Measurements from ENCODE around the gene GREM1.

GREM1 gene

GRCh38 chr15:32717426-32718226, at the start of gene GREM1:
Gene GREM1, plus strand, starts transcription at chr15:32718004. Its CDS starts 12,687 bp downstream, at chr15:32730691.
- TF ChIP-seq CTCF (IDR thresholded peaks at IDR 0.05; ENCODE audit: control extremely low read depth, extremely low read depth, low read depth, missing control alignments), result no peak
- POLR2A ChIA-PET, result no interaction called here
- no peak for DNase-seq (ENCODE audit: extremely low spot score)
- CTCF ChIA-PET, result interaction anchor here (1.7 kb wide), 1 partner anchor 28 kb away, joined by 4 read pairs; no protein-coding TSS in a partner anchor

- CTCF ChIA-PET, result interaction anchor here (1.1 to 3.9 kb wide), 4 partner anchors 10 to 329 kb away, joined by 3 to 17 read pairs (median 7); no protein-coding TSS in a partner anchor
- no peak for DNase-seq (ENCODE audit: extremely low spot score)
- no peak for TF ChIP-seq CTCF (IDR thresholded peaks at IDR 0.05; ENCODE audit: control extremely low read depth, extremely low read depth, low read depth, missing control alignments)
- POLR2A ChIA-PET, result interaction anchor here (0.7 kb wide), 1 partner anchor 83 kb away, joined by 3 read pairs; no protein-coding TSS in a partner anchor
Observed at GRCh38 chr15:32668942-32669341, 48.9 kb upstream of the GREM1 start.

- ChIA-PET POLR2A (interaction anchor here (0.7 kb wide), 1 partner anchor 81 kb away, joined by 3 read pairs; no protein-coding TSS in a partner anchor), CTCF (interaction anchor here (1.1 to 3.9 kb wide), 5 partner anchors 8 to 266 kb away, joined by 4 to 17 read pairs (median 6); no protein-coding TSS in a partner anchor)
- TF ChIP-seq CTCF (IDR thresholded peaks at IDR 0.05; ENCODE audit: control extremely low read depth, extremely low read depth, low read depth, missing control alignments), result no peak
- DNase-seq (ENCODE audit: extremely low spot score), result no peak
Observed at GRCh38 chr15:32669896-32670611, 47.8 kb upstream of the GREM1 start.

- ChIA-PET CTCF (interaction anchor here (1.1 to 3.9 kb wide), 5 partner anchors 8 to 20 kb away, joined by 3 to 17 read pairs (median 6); no protein-coding TSS in a partner anchor), POLR2A (no interaction called here)
- DNase-seq (ENCODE audit: extremely low spot score), result no peak
- TF ChIP-seq CTCF (IDR thresholded peaks at IDR 0.05; ENCODE audit: control extremely low read depth, extremely low read depth, low read depth, missing control alignments), result no peak
Observed at GRCh38 chr15:32670623-32671022, 47.2 kb upstream of the GREM1 start.

GRCh38 chr15:32671339-32672325, 46.2 kb upstream of the GREM1 start:
- TF ChIP-seq CTCF (IDR thresholded peaks at IDR 0.05; ENCODE audit: control extremely low read depth, extremely low read depth, low read depth, missing control alignments), result no peak
- CTCF ChIA-PET, result interaction anchor here (1.1 to 3.9 kb wide), 6 partner anchors 9 to 13 kb away, joined by 3 to 17 read pairs (median 5); no protein-coding TSS in a partner anchor
- DNase-seq (ENCODE audit: extremely low spot score), result no peak
- POLR2A ChIA-PET, result no interaction called here
